ENCODE measurements around the gene ATP6V0E1. TPM values are rescaled to one million over a fixed set of nuclear protein-coding genes. Genes with fewer than 3 reads are reported as not detected.

The ATP6V0E1 gene
- total RNA-seq, 4 donors from 2014 or later: 170 to 254 (median 198) TPM

DNA sequence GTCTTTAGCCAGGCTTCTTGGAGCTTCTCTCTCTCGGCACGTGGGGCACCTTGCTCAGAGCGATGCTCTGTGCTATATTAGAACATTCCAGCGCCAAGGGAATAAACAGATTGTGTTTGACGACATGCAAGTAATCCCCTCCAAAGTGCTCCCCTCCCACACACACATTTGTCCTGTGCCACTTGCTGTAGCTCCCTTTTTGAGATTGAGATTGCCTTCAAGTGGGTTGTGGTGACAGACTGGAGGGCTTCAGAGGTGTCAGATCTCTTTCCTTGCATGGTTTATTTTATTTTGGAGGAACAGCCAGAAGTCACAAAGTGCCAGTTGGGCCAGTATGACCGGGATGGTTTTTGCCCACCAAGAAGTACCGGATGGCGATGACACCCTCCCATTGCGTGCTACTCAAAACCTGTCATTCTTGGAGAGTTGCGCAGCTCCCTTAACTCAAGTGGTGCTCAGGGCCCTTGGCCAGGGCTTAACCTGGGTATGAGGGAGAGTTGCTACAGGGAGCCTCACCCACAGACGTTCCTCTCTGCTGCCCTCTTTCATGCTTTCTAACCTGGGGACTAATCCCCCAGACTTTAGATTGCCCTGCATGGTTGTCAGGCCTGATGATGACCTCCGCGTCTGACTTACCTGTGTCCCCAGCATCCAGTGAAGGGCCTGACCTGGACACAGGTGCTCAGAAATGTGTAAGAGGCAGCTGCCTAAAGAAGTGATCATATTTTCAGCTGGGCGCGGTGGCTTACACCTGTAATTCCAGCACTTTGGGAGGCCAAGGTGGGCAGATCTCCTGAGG, 43.1 kb upstream of the ATP6V0E1 start:
- no peak overlapping the region for H3K27ac ChIP-seq
- no peaks in the 10 kb centered on the region for H3K27me3 ChIP-seq
- no peak for TF ChIP-seq POLR2A (IDR thresholded peaks at IDR 0.05)
- TF ChIP-seq, protein P1, sequence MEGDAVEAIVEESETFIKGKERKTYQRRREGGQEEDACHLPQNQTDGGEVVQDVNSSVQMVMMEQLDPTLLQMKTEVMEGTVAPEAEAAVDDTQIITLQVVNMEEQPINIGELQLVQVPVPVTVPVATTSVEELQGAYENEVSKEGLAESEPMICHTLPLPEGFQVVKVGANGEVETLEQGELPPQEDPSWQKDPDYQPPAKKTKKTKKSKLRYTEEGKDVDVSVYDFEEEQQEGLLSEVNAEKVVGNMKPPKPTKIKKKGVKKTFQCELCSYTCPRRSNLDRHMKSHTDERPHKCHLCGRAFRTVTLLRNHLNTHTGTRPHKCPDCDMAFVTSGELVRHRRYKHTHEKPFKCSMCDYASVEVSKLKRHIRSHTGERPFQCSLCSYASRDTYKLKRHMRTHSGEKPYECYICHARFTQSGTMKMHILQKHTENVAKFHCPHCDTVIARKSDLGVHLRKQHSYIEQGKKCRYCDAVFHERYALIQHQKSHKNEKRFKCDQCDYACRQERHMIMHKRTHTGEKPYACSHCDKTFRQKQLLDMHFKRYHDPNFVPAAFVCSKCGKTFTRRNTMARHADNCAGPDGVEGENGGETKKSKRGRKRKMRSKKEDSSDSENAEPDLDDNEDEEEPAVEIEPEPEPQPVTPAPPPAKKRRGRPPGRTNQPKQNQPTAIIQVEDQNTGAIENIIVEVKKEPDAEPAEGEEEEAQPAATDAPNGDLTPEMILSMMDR (IDR thresholded peaks at IDR 0.05): no peak
- DNase-seq: no peak
- no peaks in the 10 kb centered on the region for H3K9me3 ChIP-seq
- intact Hi-C loops (cut with DNase I): no loop called here
- H3K4me3 ChIP-seq (replicated peaks in 1 of 3): no peak overlapping the region
- WGBS, 2 donors: 81 to 92% methylated on average over 15 of the region's 15 CpGs
- peaks cover 0 to 9% of the 10 kb centered on the region in 2 donors for H3K4me1 ChIP-seq
- peaks cover 8 to 14% of the 10 kb centered on the region in 2 donors for H3K36me3 ChIP-seq

DNA sequence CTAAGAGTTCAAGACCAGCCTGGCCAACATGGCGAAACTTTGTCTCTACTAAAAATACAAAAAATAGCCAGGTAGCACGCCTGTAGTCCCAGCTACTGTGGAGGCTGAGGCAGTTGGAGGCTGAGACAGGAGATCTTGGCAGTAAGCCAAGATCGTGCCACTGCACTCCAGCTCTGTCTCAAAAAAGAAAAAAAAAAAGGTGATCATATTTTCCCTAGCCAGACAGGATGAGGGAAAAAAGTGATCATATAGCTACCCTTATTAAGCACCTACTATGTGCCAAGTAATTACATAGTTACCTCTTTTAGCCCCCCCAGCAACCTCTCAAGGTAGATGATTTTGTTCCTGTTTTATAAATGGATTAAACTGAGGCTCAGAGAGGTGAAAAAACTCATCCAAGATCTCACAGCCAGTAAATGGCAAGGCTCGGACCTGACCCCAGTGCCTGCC, 42.5 kb upstream of the ATP6V0E1 start:
- WGBS, 2 donors: 64 to 69% methylated on average over 4 of the region's 4 CpGs
- no peaks in the 10 kb centered on the region for H3K9me3 ChIP-seq
- H3K27me3 ChIP-seq: no peaks in the 10 kb centered on the region
- intact Hi-C loops (cut with DNase I): no loop called here
- peaks cover 0 to 9% of the 10 kb centered on the region in 2 donors for H3K4me1 ChIP-seq
- no peak overlapping the region for H3K27ac ChIP-seq
- H3K36me3 ChIP-seq: peaks cover 9 to 10% of the 10 kb centered on the region in 2 donors
- H3K4me3 ChIP-seq (replicated peaks in 1 of 3): no peak overlapping the region
- no peak for TF ChIP-seq POLR2A (IDR thresholded peaks at IDR 0.05)
- TF ChIP-seq, protein P1 (IDR thresholded peaks at IDR 0.05): no peak
- no peak for DNase-seq

DNA sequence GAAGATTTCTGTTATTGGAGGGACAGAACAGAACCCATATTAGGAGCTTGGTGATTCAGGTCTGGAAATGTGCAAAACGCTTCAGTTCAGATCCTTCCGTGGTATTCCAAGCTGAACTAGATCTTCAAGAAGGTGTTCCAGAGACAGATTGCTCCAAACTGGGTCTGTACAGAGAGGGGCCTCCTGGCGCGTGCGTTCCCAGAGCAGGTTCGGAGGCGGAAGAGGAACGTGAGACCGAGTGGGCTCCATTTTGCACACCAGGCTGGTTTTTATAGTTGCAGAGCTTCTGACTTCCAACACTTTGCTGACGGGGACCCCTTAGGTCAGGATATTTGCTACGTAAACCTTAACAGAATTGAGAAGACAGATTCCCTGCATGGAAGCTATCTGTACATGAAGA, 41.0 kb upstream of the ATP6V0E1 start:
- TF ChIP-seq, protein P1 (IDR thresholded peaks at IDR 0.05): no peak
- no peak for TF ChIP-seq POLR2A (IDR thresholded peaks at IDR 0.05)
- H3K4me1 ChIP-seq: peaks cover 0 to 9% of the 10 kb centered on the region in 2 donors
- WGBS, 2 donors: 86 to 97% methylated on average over 11 of the region's 11 CpGs
- H3K9me3 ChIP-seq: no peaks in the 10 kb centered on the region
- H3K36me3 ChIP-seq: peaks cover 4 to 13% of the 10 kb centered on the region in 2 donors
- intact Hi-C loops (cut with DNase I): no loop called here
- no peak for DNase-seq
- no peak overlapping the region for H3K4me3 ChIP-seq (replicated peaks in 1 of 3)
- H3K27me3 ChIP-seq: no peaks in the 10 kb centered on the region
- no peak overlapping the region for H3K27ac ChIP-seq

DNA sequence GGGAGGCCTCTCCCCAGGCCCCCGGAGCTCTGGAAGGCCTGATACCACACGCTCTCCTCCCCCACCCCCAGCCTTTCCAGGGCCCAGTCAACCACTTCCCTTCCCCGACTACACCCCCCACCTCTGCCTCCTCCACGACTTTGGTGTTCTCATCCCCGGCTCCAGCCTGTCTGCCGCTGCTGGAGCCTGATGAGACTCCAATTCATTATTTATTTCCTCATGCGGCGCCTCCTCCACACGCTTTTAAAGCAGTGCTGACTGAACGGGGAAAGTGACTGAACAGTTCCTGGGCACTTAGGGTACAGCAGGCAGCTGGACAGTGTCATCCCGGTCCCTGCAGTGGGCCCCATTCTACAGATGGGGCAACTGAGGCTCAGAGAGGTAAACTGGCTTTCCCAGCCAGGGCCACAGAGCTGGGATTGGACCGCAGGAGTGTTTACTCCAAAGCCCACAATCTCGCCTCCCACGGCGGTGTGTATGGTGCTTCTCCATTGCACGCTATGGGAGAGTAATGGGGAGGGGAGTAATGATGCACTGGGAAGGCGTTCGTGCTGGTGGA, 40.2 kb upstream of the ATP6V0E1 start:
- intact Hi-C loops (cut with DNase I): no loop called here
- no peak overlapping the region for H3K4me3 ChIP-seq (replicated peaks in 1 of 3)
- no peaks in the 10 kb centered on the region for H3K9me3 ChIP-seq
- H3K36me3 ChIP-seq: peaks cover 4 to 13% of the 10 kb centered on the region in 2 donors
- WGBS, 2 donors: 75 to 79% methylated on average over 17 to 18 of the region's 18 CpGs
- no peak for TF ChIP-seq POLR2A (IDR thresholded peaks at IDR 0.05)
- TF ChIP-seq, protein P1 (IDR thresholded peaks at IDR 0.05): no peak
- peak; percentile 17 to 53 for DNase-seq
- no peaks in the 10 kb centered on the region for H3K27me3 ChIP-seq
- H3K27ac ChIP-seq: peak overlapping the region in 1 of 3 donors; percentile 36
- H3K4me1 ChIP-seq: peaks cover 0 to 9% of the 10 kb centered on the region in 2 donors

DNA sequence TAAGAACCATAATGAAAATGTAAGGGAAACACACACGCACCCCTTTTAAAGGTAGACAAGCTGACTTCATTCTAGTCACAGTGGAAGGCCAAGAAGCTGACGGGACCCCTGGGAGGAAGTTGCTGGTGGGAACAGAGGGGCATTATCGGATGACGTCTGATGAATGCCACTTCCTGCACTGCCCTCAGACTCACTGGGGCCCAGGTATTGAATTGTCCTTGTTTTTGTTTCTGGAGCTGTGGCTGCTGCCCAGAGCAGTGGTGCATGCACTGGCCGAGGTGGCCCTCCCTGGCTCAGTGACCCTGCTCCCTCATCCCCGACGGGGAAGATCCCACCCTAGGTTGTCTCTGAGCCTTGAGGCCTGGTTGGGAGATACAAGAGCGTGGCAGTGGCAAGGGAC, 39.7 kb upstream of the ATP6V0E1 start:
- Histone ChIP-seq H3K27me3 (no peaks in the 10 kb centered on the region), H3K27ac (peak overlapping the region in 1 of 3 donors; percentile 36), H3K4me3 (replicated peaks in 1 of 3) (no peak overlapping the region), H3K9me3 (no peaks in the 10 kb centered on the region), H3K4me1 (peaks cover 0 to 9% of the 10 kb centered on the region in 2 donors), H3K36me3 (peaks cover 4 to 13% of the 10 kb centered on the region in 2 donors)
- WGBS, 2 donors: 73 to 80% methylated on average over 8 of the region's 8 CpGs
- no peak for DNase-seq
- intact Hi-C loops (cut with DNase I): no loop called here
- TF ChIP-seq, protein P1 (IDR thresholded peaks at IDR 0.05): no peak
- TF ChIP-seq POLR2A (IDR thresholded peaks at IDR 0.05): no peak
